ENCODE measurements around the gene METTL9. TPM values are rescaled to one million over a fixed set of nuclear protein-coding genes. Genes with fewer than 3 reads are reported as not detected.
"Not testable (repeated sequence)": the region's sequence is repeated elsewhere in the genome, so short reads cannot be mapped to it uniquely, and the experiment has no call there.

The METTL9 gene
- total RNA-seq, 1 donor from 2014 or later: 175 TPM

GRCh38 chr16:21566891-21567414 lies 32.4 kb upstream of the METTL9 start:
- H3K4me3 Mint-ChIP-seq: no peak overlapping the region

GRCh38 chr16:21567496-21567895 lies 31.9 kb upstream of the METTL9 start:
- not testable (repeated sequence) for DNase-seq (ENCODE audit: low read depth, low spot score); H3K36me3 Mint-ChIP-seq (ENCODE audit: low read depth); H3K4me3 Mint-ChIP-seq; H3K9me3 Mint-ChIP-seq; H3K27ac Mint-ChIP-seq (ENCODE audit: unreplicated experiment); H3K4me1 Mint-ChIP-seq
- peaks cover 18% of the 10 kb centered on the region for H3K27me3 Mint-ChIP-seq (ENCODE audit: low read depth)

More at GRCh38 chr16:21566891-21567414, 32.4 kb upstream of the METTL9 start:
- Mint-ChIP-seq H3K4me1 (no peaks in the 10 kb centered on the region), H3K27me3 (ENCODE audit: low read depth) (peaks cover 17% of the 10 kb centered on the region), H3K36me3 (ENCODE audit: low read depth) (no peaks in the 10 kb centered on the region), H3K9me3 (no peaks in the 10 kb centered on the region), H3K27ac (ENCODE audit: unreplicated experiment) (no peak overlapping the region)
- no peak for TF ChIP-seq CTCF (conservative IDR thresholded peaks at IDR 0.05)
- no peak for DNase-seq (ENCODE audit: low read depth, low spot score)

- H3K27ac Mint-ChIP-seq (ENCODE audit: unreplicated experiment): no peak overlapping the region
- no peaks in the 10 kb centered on the region for H3K36me3 Mint-ChIP-seq (ENCODE audit: low read depth)
- no peak for DNase-seq (ENCODE audit: low read depth, low spot score)
- no peaks in the 10 kb centered on the region for H3K4me1 Mint-ChIP-seq
- no peaks in the 10 kb centered on the region for H3K9me3 Mint-ChIP-seq
- peaks cover 18% of the 10 kb centered on the region for H3K27me3 Mint-ChIP-seq (ENCODE audit: low read depth)
- no peak for TF ChIP-seq CTCF (conservative IDR thresholded peaks at IDR 0.05)
- no peak overlapping the region for H3K4me3 Mint-ChIP-seq
Observed at GRCh38 chr16:21568502-21569189, 30.7 kb upstream of the METTL9 start.

- TF ChIP-seq CTCF (conservative IDR thresholded peaks at IDR 0.05): no peak
- Mint-ChIP-seq H3K9me3 (no peaks in the 10 kb centered on the region), H3K27ac (ENCODE audit: unreplicated experiment) (no peak overlapping the region), H3K36me3 (ENCODE audit: low read depth) (no peaks in the 10 kb centered on the region), H3K4me3 (no peak overlapping the region), H3K4me1 (no peaks in the 10 kb centered on the region), H3K27me3 (ENCODE audit: low read depth) (peaks cover 10% of the 10 kb centered on the region)
- DNase-seq (ENCODE audit: low read depth, low spot score): no peak
Observed at GRCh38 chr16:21570676-21571017, 28.7 kb upstream of the METTL9 start.

GRCh38 chr16:21573506-21573905 lies 25.9 kb upstream of the METTL9 start:
- H3K4me1 Mint-ChIP-seq; DNase-seq (ENCODE audit: low read depth, low spot score); H3K4me3 Mint-ChIP-seq; H3K9me3 Mint-ChIP-seq; H3K36me3 Mint-ChIP-seq (ENCODE audit: low read depth); H3K27ac Mint-ChIP-seq (ENCODE audit: unreplicated experiment): not testable (repeated sequence)
- peaks cover 21% of the 10 kb centered on the region for H3K27me3 Mint-ChIP-seq (ENCODE audit: low read depth)

- H3K4me1 Mint-ChIP-seq: no peaks in the 10 kb centered on the region
- peaks cover 30% of the 10 kb centered on the region for H3K27me3 Mint-ChIP-seq (ENCODE audit: low read depth)
- DNase-seq (ENCODE audit: low read depth, low spot score): no peak
- no peak overlapping the region for H3K4me3 Mint-ChIP-seq
- no peak overlapping the region for H3K27ac Mint-ChIP-seq (ENCODE audit: unreplicated experiment)
- no peaks in the 10 kb centered on the region for H3K36me3 Mint-ChIP-seq (ENCODE audit: low read depth)
- no peaks in the 10 kb centered on the region for H3K9me3 Mint-ChIP-seq
- no peak for TF ChIP-seq CTCF (conservative IDR thresholded peaks at IDR 0.05)
Observed at GRCh38 chr16:21574372-21574771, 25.0 kb upstream of the METTL9 start.

- DNase-seq (ENCODE audit: low read depth, low spot score); H3K4me3 Mint-ChIP-seq; H3K9me3 Mint-ChIP-seq; H3K4me1 Mint-ChIP-seq; H3K36me3 Mint-ChIP-seq (ENCODE audit: low read depth); H3K27ac Mint-ChIP-seq (ENCODE audit: unreplicated experiment): not testable (repeated sequence)
- H3K27me3 Mint-ChIP-seq (ENCODE audit: low read depth): peaks cover 36% of the 10 kb centered on the region
Observed at GRCh38 chr16:21576323-21576722, 23.1 kb upstream of the METTL9 start.

- H3K27ac Mint-ChIP-seq (ENCODE audit: unreplicated experiment); DNase-seq (ENCODE audit: low read depth, low spot score); H3K9me3 Mint-ChIP-seq; H3K36me3 Mint-ChIP-seq (ENCODE audit: low read depth); H3K4me3 Mint-ChIP-seq; H3K4me1 Mint-ChIP-seq: not testable (repeated sequence)
- H3K27me3 Mint-ChIP-seq (ENCODE audit: low read depth): peaks cover 34% of the 10 kb centered on the region
Observed at GRCh38 chr16:21577487-21577886, 21.9 kb upstream of the METTL9 start.

- not testable (repeated sequence) for H3K9me3 Mint-ChIP-seq; DNase-seq (ENCODE audit: low read depth, low spot score); H3K4me3 Mint-ChIP-seq; H3K36me3 Mint-ChIP-seq (ENCODE audit: low read depth); H3K4me1 Mint-ChIP-seq; H3K27ac Mint-ChIP-seq (ENCODE audit: unreplicated experiment)
- H3K27me3 Mint-ChIP-seq (ENCODE audit: low read depth): peaks cover 34% of the 10 kb centered on the region
Observed at GRCh38 chr16:21578311-21578710, 21.1 kb upstream of the METTL9 start.

- H3K27ac Mint-ChIP-seq (ENCODE audit: unreplicated experiment); H3K4me3 Mint-ChIP-seq; H3K4me1 Mint-ChIP-seq; H3K9me3 Mint-ChIP-seq; H3K36me3 Mint-ChIP-seq (ENCODE audit: low read depth); DNase-seq (ENCODE audit: low read depth, low spot score): not testable (repeated sequence)
- H3K27me3 Mint-ChIP-seq (ENCODE audit: low read depth): peaks cover 34% of the 10 kb centered on the region
Observed at GRCh38 chr16:21580131-21580530, 19.2 kb upstream of the METTL9 start.
